ENCODE data around the gene CPNE2. TPM values are rescaled to one million over a fixed set of nuclear protein-coding genes. Genes with fewer than 3 reads are reported as not detected.

The CPNE2 gene
- total RNA-seq, 1 donor: 11.6 TPM

- TF ChIP-seq, protein P1, sequence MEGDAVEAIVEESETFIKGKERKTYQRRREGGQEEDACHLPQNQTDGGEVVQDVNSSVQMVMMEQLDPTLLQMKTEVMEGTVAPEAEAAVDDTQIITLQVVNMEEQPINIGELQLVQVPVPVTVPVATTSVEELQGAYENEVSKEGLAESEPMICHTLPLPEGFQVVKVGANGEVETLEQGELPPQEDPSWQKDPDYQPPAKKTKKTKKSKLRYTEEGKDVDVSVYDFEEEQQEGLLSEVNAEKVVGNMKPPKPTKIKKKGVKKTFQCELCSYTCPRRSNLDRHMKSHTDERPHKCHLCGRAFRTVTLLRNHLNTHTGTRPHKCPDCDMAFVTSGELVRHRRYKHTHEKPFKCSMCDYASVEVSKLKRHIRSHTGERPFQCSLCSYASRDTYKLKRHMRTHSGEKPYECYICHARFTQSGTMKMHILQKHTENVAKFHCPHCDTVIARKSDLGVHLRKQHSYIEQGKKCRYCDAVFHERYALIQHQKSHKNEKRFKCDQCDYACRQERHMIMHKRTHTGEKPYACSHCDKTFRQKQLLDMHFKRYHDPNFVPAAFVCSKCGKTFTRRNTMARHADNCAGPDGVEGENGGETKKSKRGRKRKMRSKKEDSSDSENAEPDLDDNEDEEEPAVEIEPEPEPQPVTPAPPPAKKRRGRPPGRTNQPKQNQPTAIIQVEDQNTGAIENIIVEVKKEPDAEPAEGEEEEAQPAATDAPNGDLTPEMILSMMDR (IDR thresholded peaks at IDR 0.05; ENCODE audit: extremely low read depth, low read depth, low read length): no peak
- Histone ChIP-seq H3K4me2 (ENCODE audit: insufficient read depth, low read length) (peak overlapping the region; percentile 67), H3K4me1 (ENCODE audit: insufficient read depth, low read length) (peaks cover 18% of the 10 kb centered on the region), H3K27me3 (ENCODE audit: insufficient read depth, low read length) (no peaks in the 10 kb centered on the region), H2AFZ (ENCODE audit: low read length) (peak overlapping the region; percentile 79), H4K20me1 (ENCODE audit: insufficient read depth, low read length) (no peaks in the 10 kb centered on the region), H3K79me2 (ENCODE audit: insufficient read depth, low read length) (no peaks in the 10 kb centered on the region), H3K4me3 (ENCODE audit: insufficient read depth, low read length) (peak overlapping the region; percentile 41), H3K36me3 (ENCODE audit: insufficient read depth, low read length) (no peaks in the 10 kb centered on the region), H3K27ac (ENCODE audit: low read depth, low read length) (peak overlapping the region; percentile 28), H3K9me3 (ENCODE audit: low read depth, low read length) (no peaks in the 10 kb centered on the region)
- peak; percentile 88 for DNase-seq (ENCODE audit: insufficient read length, low spot score, missing footprints)
Observed at GRCh38 chr16:57112403-57113041, 20.1 kb downstream of the CPNE2 start.

DNA sequence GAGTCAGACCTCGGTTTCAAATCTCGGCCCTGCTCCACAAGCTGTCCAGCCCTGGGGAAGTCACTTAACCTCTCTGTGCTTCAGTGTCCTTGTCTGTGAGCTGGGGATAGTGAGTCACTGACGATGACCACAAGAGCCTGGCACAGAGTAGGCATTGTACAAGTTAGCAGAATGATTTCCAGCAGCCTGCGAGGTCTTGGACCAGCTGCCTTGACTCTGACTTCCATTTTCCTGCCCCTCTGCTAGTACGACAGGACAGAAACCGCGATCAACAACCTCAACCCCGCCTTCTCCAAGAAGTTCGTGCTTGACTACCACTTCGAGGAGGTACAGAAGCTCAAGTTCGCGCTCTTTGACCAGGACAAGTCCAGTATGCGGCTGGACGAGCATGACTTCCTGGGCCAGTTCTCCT lies 20.7 kb downstream of the CPNE2 start:
- H3K4me1 ChIP-seq (ENCODE audit: insufficient read depth, low read length): peaks cover 18% of the 10 kb centered on the region
- H3K79me2 ChIP-seq (ENCODE audit: insufficient read depth, low read length): no peaks in the 10 kb centered on the region
- peak overlapping the region; percentile 28 for H3K27ac ChIP-seq (ENCODE audit: low read depth, low read length)
- peak overlapping the region; percentile 79 for H2AFZ ChIP-seq (ENCODE audit: low read length)
- DNase-seq (ENCODE audit: insufficient read length, low spot score, missing footprints): peak; percentile 98
- peak overlapping the region; percentile 67 for H3K4me2 ChIP-seq (ENCODE audit: insufficient read depth, low read length)
- H3K9me3 ChIP-seq (ENCODE audit: low read depth, low read length): no peaks in the 10 kb centered on the region
- H4K20me1 ChIP-seq (ENCODE audit: insufficient read depth, low read length): no peaks in the 10 kb centered on the region
- peak overlapping the region; percentile 41 for H3K4me3 ChIP-seq (ENCODE audit: insufficient read depth, low read length)
- no peaks in the 10 kb centered on the region for H3K27me3 ChIP-seq (ENCODE audit: insufficient read depth, low read length)
- TF ChIP-seq, protein P1 (IDR thresholded peaks at IDR 0.05; ENCODE audit: extremely low read depth, low read depth, low read length): no peak
- no peaks in the 10 kb centered on the region for H3K36me3 ChIP-seq (ENCODE audit: insufficient read depth, low read length)

DNA sequence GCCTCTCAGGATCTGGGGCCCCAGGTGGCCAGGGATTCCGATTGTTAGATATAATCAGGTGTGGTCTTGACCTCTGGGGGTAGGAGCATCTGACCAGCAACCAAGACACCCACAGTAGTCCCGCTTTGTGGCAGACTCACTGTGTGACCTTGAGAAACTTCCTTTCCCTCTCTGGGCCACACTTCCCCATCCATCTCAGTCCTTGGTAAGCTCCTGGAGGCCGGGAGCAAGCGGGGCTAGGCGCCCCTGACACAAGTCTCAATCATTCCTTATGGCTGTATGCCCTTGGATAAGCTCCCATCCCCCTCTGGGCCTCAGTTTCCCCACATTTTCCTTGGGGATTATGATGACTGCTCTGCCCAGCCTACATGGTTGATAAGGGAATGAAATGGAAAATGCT lies 21.3 kb downstream of the CPNE2 start:
- Histone ChIP-seq H3K27ac (ENCODE audit: low read depth, low read length) (no peak overlapping the region), H3K27me3 (ENCODE audit: insufficient read depth, low read length) (no peaks in the 10 kb centered on the region), H2AFZ (ENCODE audit: low read length) (no peak overlapping the region), H3K9me3 (ENCODE audit: low read depth, low read length) (no peaks in the 10 kb centered on the region), H3K79me2 (ENCODE audit: insufficient read depth, low read length) (no peaks in the 10 kb centered on the region), H3K36me3 (ENCODE audit: insufficient read depth, low read length) (no peaks in the 10 kb centered on the region), H3K4me2 (ENCODE audit: insufficient read depth, low read length) (peak overlapping the region; percentile 67), H4K20me1 (ENCODE audit: insufficient read depth, low read length) (no peaks in the 10 kb centered on the region), H3K4me1 (ENCODE audit: insufficient read depth, low read length) (peaks cover 18% of the 10 kb centered on the region), H3K4me3 (ENCODE audit: insufficient read depth, low read length) (no peak overlapping the region)
- TF ChIP-seq, protein P1 (IDR thresholded peaks at IDR 0.05; ENCODE audit: extremely low read depth, low read depth, low read length): no peak
- peak; percentile 44 for DNase-seq (ENCODE audit: insufficient read length, low spot score, missing footprints)

- DNase-seq (ENCODE audit: insufficient read length, low spot score, missing footprints): peak; percentile 93
- no peaks in the 10 kb centered on the region for H3K9me3 ChIP-seq (ENCODE audit: low read depth, low read length)
- H3K27ac ChIP-seq (ENCODE audit: low read depth, low read length): no peak overlapping the region
- no peak overlapping the region for H3K4me2 ChIP-seq (ENCODE audit: insufficient read depth, low read length)
- TF ChIP-seq, protein P1 (IDR thresholded peaks at IDR 0.05; ENCODE audit: extremely low read depth, low read depth, low read length): no peak
- H3K4me3 ChIP-seq (ENCODE audit: insufficient read depth, low read length): no peak overlapping the region
- H3K4me1 ChIP-seq (ENCODE audit: insufficient read depth, low read length): peaks cover 18% of the 10 kb centered on the region
- H3K27me3 ChIP-seq (ENCODE audit: insufficient read depth, low read length): no peaks in the 10 kb centered on the region
- no peaks in the 10 kb centered on the region for H3K36me3 ChIP-seq (ENCODE audit: insufficient read depth, low read length)
- no peaks in the 10 kb centered on the region for H4K20me1 ChIP-seq (ENCODE audit: insufficient read depth, low read length)
- no peaks in the 10 kb centered on the region for H3K79me2 ChIP-seq (ENCODE audit: insufficient read depth, low read length)
- no peak overlapping the region for H2AFZ ChIP-seq (ENCODE audit: low read length)
Observed at GRCh38 chr16:57115168-57115513, 22.8 kb downstream of the CPNE2 start.
